HL-60 (cell line): ENCODE data around the gene SORL1.

Experiments used
- DNase-seq, 2 experiments: peaks; one replicate each; pipeline ENCODE4 v3.0.0-alpha.2; 2010 to 2020; ENCODE audit warnings: low read depth in 1 of 2, low spot score in 1 of 2
- H3K27ac ChIP-seq: fragments of 250-450 bp; sonication (Bioruptor Pico); replicated peaks from 2 replicates; pipeline ENCODE4 v1.5.1; 2020; ENCODE audit warnings: mild to moderate bottlenecking, moderate library complexity
- H3K27me3 ChIP-seq: fragments of 250-450 bp; sonication (Bioruptor Pico); 2 replicates; pipeline ENCODE4 v1.5.1; 2021; ENCODE audit warnings: mild to moderate bottlenecking, moderate library complexity; ENCODE audit not compliant: insufficient read depth, poor library complexity, severe bottlenecking
- H3K4me3 ChIP-seq: replicated peaks from 2 replicates; pipeline ENCODE4 v1.5.1; 2011; ENCODE audit warnings: mild to moderate bottlenecking, control low read depth, low read length; ENCODE audit not compliant: insufficient read depth
- GABPA ChIP-seq: IDR thresholded peaks from 2 replicates; pipeline ENCODE4 v1.6.1; 2012; ENCODE audit warnings: low read depth
- POLR2AphosphoS5 ChIP-seq: IDR thresholded peaks from 2 replicates; pipeline ENCODE4 v1.6.1; 2012; ENCODE audit warnings: low read depth
- SPI1 ChIP-seq: IDR thresholded peaks from 2 replicates; pipeline ENCODE4 v1.6.1; 2012; ENCODE audit warnings: low read depth, mild to moderate bottlenecking, borderline replicate concordance
- TF ChIP-seq, protein P1 (sequence below): IDR thresholded peaks from 2 replicates; pipeline ENCODE4 v1.6.1; 2012; ENCODE audit warnings: low read depth; ENCODE audit not compliant: insufficient replicate concordance
- TF ChIP-seq, protein P2 (sequence below): IDR thresholded peaks from one replicate; pipeline ENCODE4 v1.5.1; 2011; ENCODE audit warnings: low read length, control low read depth, inconsistent platforms; ENCODE audit not compliant: insufficient read depth

Gene SORL1

DNA sequence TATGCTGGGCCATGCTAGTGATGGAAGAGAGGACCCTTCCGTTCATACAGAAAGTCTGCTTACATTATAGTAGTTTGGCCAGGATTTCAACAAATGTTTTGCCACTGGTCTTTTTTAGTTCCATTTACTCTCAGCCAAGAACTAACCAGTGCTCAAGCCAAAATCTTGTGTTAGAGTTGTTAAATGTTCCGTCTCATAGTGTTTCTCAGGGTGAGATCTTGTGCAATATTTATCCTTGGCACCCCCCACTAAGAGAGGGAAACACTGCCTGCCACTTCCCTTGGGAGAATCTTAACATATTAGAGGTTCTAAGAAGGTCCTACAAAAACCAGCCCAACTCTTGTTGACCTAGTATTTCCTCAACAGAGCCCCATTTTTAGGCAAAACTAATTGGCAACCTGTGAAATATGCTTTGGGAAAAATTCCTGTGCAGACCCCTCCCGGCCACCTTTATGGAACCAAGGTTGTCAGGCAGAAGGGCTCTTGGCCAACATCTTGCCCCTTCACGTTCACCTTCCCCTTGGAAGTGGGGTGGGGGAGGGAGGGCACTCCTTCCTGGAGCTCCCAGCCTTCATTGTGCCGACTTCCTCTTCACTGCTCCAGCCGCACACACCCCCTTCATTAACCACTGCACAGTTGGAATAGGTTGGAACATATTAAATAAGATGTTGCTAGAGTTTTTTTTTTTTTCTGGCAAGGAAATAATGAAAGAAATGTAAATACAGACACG lies 173.8 kb downstream of the SORL1 start:
- no peak for TF ChIP-seq SPI1
- TF ChIP-seq GABPA, result no peak
- TF ChIP-seq, protein P1, sequence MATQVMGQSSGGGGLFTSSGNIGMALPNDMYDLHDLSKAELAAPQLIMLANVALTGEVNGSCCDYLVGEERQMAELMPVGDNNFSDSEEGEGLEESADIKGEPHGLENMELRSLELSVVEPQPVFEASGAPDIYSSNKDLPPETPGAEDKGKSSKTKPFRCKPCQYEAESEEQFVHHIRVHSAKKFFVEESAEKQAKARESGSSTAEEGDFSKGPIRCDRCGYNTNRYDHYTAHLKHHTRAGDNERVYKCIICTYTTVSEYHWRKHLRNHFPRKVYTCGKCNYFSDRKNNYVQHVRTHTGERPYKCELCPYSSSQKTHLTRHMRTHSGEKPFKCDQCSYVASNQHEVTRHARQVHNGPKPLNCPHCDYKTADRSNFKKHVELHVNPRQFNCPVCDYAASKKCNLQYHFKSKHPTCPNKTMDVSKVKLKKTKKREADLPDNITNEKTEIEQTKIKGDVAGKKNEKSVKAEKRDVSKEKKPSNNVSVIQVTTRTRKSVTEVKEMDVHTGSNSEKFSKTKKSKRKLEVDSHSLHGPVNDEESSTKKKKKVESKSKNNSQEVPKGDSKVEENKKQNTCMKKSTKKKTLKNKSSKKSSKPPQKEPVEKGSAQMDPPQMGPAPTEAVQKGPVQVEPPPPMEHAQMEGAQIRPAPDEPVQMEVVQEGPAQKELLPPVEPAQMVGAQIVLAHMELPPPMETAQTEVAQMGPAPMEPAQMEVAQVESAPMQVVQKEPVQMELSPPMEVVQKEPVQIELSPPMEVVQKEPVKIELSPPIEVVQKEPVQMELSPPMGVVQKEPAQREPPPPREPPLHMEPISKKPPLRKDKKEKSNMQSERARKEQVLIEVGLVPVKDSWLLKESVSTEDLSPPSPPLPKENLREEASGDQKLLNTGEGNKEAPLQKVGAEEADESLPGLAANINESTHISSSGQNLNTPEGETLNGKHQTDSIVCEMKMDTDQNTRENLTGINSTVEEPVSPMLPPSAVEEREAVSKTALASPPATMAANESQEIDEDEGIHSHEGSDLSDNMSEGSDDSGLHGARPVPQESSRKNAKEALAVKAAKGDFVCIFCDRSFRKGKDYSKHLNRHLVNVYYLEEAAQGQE, result no peak
- TF ChIP-seq, protein P2, sequence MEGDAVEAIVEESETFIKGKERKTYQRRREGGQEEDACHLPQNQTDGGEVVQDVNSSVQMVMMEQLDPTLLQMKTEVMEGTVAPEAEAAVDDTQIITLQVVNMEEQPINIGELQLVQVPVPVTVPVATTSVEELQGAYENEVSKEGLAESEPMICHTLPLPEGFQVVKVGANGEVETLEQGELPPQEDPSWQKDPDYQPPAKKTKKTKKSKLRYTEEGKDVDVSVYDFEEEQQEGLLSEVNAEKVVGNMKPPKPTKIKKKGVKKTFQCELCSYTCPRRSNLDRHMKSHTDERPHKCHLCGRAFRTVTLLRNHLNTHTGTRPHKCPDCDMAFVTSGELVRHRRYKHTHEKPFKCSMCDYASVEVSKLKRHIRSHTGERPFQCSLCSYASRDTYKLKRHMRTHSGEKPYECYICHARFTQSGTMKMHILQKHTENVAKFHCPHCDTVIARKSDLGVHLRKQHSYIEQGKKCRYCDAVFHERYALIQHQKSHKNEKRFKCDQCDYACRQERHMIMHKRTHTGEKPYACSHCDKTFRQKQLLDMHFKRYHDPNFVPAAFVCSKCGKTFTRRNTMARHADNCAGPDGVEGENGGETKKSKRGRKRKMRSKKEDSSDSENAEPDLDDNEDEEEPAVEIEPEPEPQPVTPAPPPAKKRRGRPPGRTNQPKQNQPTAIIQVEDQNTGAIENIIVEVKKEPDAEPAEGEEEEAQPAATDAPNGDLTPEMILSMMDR, result no peak
- no peaks in the 10 kb centered on the region for H3K27me3 ChIP-seq
- no peak overlapping the region for H3K4me3 ChIP-seq
- no peak overlapping the region for H3K27ac ChIP-seq
- DNase-seq, result no peak

DNA sequence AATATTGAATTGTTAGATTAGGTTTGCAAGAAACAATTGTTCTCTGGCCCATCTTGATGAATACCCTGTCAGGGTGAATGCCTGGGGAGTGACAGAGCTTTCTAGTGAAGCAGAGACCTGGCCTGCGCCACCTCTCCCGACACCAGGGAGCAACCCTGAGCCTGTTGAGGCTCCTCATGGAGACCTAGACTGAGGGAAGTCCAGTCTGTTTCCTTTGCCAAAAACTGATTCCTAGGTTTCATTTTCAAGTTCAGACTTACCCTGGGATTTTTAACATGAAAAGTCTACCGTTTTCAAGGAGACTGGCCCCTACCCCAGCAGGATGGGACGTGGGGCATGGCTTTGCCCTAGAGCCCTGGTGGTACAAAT lies 174.4 kb downstream of the SORL1 start:
- TF ChIP-seq POLR2AphosphoS5 (no peak), SPI1 (no peak), GABPA (no peak)
- TF ChIP-seq, protein P1, result no peak
- TF ChIP-seq, protein P2, result no peak
- Histone ChIP-seq H3K27me3 (no peaks in the 10 kb centered on the region), H3K27ac (no peak overlapping the region), H3K4me3 (no peak overlapping the region)
- no peak for DNase-seq

DNA sequence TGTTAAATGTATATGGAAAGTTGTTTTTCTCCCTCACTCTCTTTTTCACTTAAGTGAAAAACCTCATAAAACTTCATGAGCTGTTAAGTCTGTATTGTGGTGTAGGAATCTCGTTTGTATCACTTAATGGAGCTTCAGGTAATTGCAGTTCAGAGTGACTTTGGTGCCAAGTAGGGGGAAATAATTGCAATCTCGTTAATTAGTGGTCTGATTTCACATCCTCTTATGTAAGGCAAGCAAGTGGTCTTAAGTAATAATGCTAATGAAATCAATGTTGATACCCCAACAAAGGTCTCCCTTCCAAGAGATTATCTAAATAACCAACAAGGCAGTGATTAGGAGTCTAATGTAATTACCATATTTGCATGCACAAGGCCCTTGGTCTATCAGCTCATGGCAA lies 174.9 kb downstream of the SORL1 start:
- H3K27ac ChIP-seq, result no peak overlapping the region
- no peaks in the 10 kb centered on the region for H3K27me3 ChIP-seq
- no peak for TF ChIP-seq GABPA
- no peak for TF ChIP-seq SPI1
- no peak overlapping the region for H3K4me3 ChIP-seq
- DNase-seq, result no peak

DNA sequence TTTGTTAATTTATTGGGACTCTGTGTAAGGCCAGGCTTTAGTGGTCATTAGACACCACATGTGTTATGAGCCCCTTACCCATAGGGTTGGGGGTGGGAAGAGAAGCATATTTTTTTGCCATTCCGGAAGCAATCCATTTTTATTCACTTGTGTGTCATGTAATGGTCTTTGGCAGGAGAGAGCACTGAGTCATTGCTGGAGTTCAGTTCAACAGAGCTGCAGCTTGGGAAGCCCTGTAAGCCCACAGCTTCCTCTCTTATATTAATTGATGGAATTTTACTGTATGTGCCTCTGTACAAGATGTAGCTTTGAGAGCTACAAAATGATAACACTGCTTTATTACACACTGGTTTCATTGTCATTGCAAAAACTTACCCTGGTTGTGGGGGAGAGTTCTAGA lies 177.9 kb downstream of the SORL1 start:
- DNase-seq, result no peak
- H3K27me3 ChIP-seq, result no peaks in the 10 kb centered on the region
- no peak overlapping the region for H3K27ac ChIP-seq
- TF ChIP-seq, protein P2, result no peak
- TF ChIP-seq SPI1, result no peak
- TF ChIP-seq POLR2AphosphoS5, result no peak
- TF ChIP-seq, protein P1, result no peak
- TF ChIP-seq GABPA, result no peak
- H3K4me3 ChIP-seq, result no peak overlapping the region
